ENCODE measurements around the gene BANK1.

DNA sequence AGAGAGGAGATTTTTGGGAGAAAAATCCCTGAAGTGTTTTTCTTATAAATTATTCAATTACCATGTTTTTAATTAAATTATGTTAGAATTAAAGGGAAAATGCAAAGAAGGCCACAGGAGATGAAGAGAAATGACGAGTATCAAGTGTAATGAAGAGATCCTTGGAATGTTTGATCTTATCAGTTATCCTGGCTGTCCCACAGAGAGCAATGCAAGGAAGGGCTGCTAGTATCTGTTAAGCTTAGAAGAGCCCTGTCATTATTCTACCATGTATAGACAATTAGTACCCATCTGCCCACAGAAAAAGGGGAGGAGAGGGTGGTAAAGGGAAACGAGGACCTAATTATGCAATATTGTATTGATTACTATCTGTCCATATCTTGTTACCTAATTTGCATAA, 257.1 kb downstream of the BANK1 start:
- TF ChIP-seq, protein P1, sequence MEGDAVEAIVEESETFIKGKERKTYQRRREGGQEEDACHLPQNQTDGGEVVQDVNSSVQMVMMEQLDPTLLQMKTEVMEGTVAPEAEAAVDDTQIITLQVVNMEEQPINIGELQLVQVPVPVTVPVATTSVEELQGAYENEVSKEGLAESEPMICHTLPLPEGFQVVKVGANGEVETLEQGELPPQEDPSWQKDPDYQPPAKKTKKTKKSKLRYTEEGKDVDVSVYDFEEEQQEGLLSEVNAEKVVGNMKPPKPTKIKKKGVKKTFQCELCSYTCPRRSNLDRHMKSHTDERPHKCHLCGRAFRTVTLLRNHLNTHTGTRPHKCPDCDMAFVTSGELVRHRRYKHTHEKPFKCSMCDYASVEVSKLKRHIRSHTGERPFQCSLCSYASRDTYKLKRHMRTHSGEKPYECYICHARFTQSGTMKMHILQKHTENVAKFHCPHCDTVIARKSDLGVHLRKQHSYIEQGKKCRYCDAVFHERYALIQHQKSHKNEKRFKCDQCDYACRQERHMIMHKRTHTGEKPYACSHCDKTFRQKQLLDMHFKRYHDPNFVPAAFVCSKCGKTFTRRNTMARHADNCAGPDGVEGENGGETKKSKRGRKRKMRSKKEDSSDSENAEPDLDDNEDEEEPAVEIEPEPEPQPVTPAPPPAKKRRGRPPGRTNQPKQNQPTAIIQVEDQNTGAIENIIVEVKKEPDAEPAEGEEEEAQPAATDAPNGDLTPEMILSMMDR (conservative IDR thresholded peaks at IDR 0.05; ENCODE audit: low read length): no peak
- no peak for TF ChIP-seq EZH2phosphoT487 (IDR thresholded peaks at IDR 0.05; ENCODE audit: borderline replicate concordance, low read depth, low read length)
